H1 (cell line): ENCODE data around the gene GAR1. TPM values are rescaled to one million over a fixed set of nuclear protein-coding genes. Genes with fewer than 3 reads are reported as not detected.

Source experiments
- BACH1 ChIP-seq: IDR thresholded peaks from 2 replicates; pipeline ENCODE4 v1.6.1; 2012; ENCODE audit warnings: low read length, improper control_type of control experiment
- CREB1 ChIP-seq: IDR thresholded peaks from 2 replicates; pipeline ENCODE4 v1.6.1; 2012; ENCODE audit warnings: inconsistent platforms
- NANOG ChIP-seq: IDR thresholded peaks from 2 replicates; pipeline ENCODE4 v1.6.1; 2011; ENCODE audit warnings: low read length, low read depth, mild to moderate bottlenecking, inconsistent platforms; ENCODE audit not compliant: insufficient read depth, poor library complexity, severe bottlenecking
- POLR2A ChIP-seq, 2 experiments: IDR thresholded peaks; 1 replicate in 1 of 2; 2 replicates in 1 of 2; pipeline ENCODE4 v1.6.1; 2011; ENCODE audit warnings: low read depth in 2 of 2, low read length in 2 of 2, mild to moderate bottlenecking in 2 of 2; ENCODE audit errors: control extremely low read depth in 1 of 2
- TCF12 ChIP-seq: IDR thresholded peaks from 2 replicates; pipeline ENCODE4 v1.6.1; 2011; ENCODE audit warnings: low read depth, mild to moderate bottlenecking, low read length
- polyA plus RNA-seq, 7 experiments: library from polyadenylated mRNA; depleted of rRNA in 3 of 7; stranded (reverse) in 5 of 7; unstranded in 2 of 7; fragments of >200 nt in 5 of 7; fragments of 200-250 nt in 2 of 7; gene quantifications; 1 replicate in 5 of 7; 2 replicates in 1 of 7; 4 replicates in 1 of 7; pipeline versions ENCODE4 v1.2.1 to v1.2.3, GENCODE V29; 2011 to 2013; ENCODE audit warnings: missing spikeins in 2 of 7, mixed read lengths in 2 of 7
- total RNA-seq: library from RNA; stranded (reverse); fragmentation: NEBNext Ultra II Directional; extraction: Animal tissue kit (Norgen Biotek cat#: 25700); gene quantifications from 2 replicates; pipeline ENCODE4 v1.2.1, GENCODE V29; 2021

Gene GAR1
- total and polyA plus RNA-seq, 2 of the 8 experiments (the other 6 are each of a cell fraction or from before 2014, with no cell fraction given): 14.5 to 37.5 TPM

GRCh38 chr4:109787807-109788206 lies 27.8 kb upstream of the GAR1 start (continued):
- no peak for TF ChIP-seq POLR2A (IDR thresholded peaks at IDR 0.05; ENCODE audit: control extremely low read depth in 1 of 2, low read depth in 2 of 2, low read length in 2 of 2)
- no peak for TF ChIP-seq BACH1
- no peak for TF ChIP-seq TCF12
- no peak for TF ChIP-seq CREB1
- TF ChIP-seq NANOG: no peak
